Natural killer cell (primary cell): ENCODE data around the gene KPNA3. TPM values are rescaled to one million over a fixed set of nuclear protein-coding genes. Genes with fewer than 3 reads are reported as not detected.
A peak's percentile ranks its signal among the peaks of the same experiment; 100 is the strongest.

ENCODE experiments used
- ATAC-seq, 3 donors: fragments of 150-1000 bp in 2 of 3; fragments of 200-7000 bp in 1 of 3; cut with Tn5 transposase; 1 replicate in 1 of 3; 2 replicates in 2 of 3; pipeline ENCODE4 v1.10.0; 2021; ENCODE audit warnings: mild to moderate bottlenecking in 2 of 3, moderate library complexity in 2 of 3
- DNase-seq, 2 donors: peaks; one replicate each; pipeline versions ENCODE4 v3.0.0 to v3.0.0-alpha.2; 2013 to 2021; ENCODE audit warnings: mixed read lengths in 1 of 2
- H3K27ac ChIP-seq: one replicate; pipeline ENCODE4 v1.5.1; 2013; ENCODE audit warnings: mild to moderate bottlenecking, low read length
- H3K27me3 ChIP-seq: one replicate; pipeline ENCODE4 v1.6.1; 2013; ENCODE audit warnings: low read length; ENCODE audit not compliant: control insufficient read depth, insufficient read depth
- H3K36me3 ChIP-seq: one replicate; pipeline ENCODE4 v1.6.1; 2013; ENCODE audit warnings: low read length; ENCODE audit not compliant: control insufficient read depth, insufficient read depth
- H3K4me1 ChIP-seq: one replicate; pipeline ENCODE4 v1.6.1; 2013; ENCODE audit warnings: low read length; ENCODE audit not compliant: control insufficient read depth, insufficient read depth
- H3K4me3 ChIP-seq: one replicate; pipeline ENCODE4 v1.5.1; 2013; ENCODE audit warnings: low read length
- H3K9me3 ChIP-seq: one replicate; pipeline ENCODE4 v1.6.1; 2013; ENCODE audit warnings: low read length; ENCODE audit not compliant: control insufficient read depth, insufficient read depth
- H3K27ac Mint-ChIP-seq, 2 donors: one replicate each; pipeline ENCODE4 v1.8.0; 2022; ENCODE audit warnings: mild to moderate bottlenecking in 2 of 2, mixed read lengths in 2 of 2, moderate library complexity in 1 of 2
- H3K27me3 Mint-ChIP-seq, 2 donors: one replicate each; pipeline ENCODE4 v1.8.0; 2022; ENCODE audit warnings: low read depth in 2 of 2, mixed read lengths in 2 of 2
- H3K36me3 Mint-ChIP-seq: one replicate; pipeline ENCODE4 v1.8.0; 2022; ENCODE audit warnings: mixed read lengths
- H3K4me1 Mint-ChIP-seq, 2 donors: one replicate each; pipeline ENCODE4 v1.8.0; 2022; ENCODE audit warnings: mixed read lengths in 2 of 2
- H3K4me3 Mint-ChIP-seq: one replicate; pipeline ENCODE4 v1.8.0; 2022; ENCODE audit warnings: mild to moderate bottlenecking, moderate library complexity, mixed read lengths
- H3K9me3 Mint-ChIP-seq, 2 donors: one replicate each; pipeline ENCODE4 v1.8.0; 2022; ENCODE audit warnings: mixed read lengths in 2 of 2
- CTCF ChIP-seq: fragments of 200-600 bp; IDR thresholded peaks from one replicate; pipeline ENCODE4 v1.8.0; 2022; ENCODE audit warnings: antibody characterized with exemption
- WGBS: methylation state at CpG from one replicate; pipeline ENCODE4 v1.1.7; 2013; ENCODE audit warnings: missing lambda C conversion rate; ENCODE audit not compliant: insufficient coverage; 5-methylcytosine and 5-hydroxymethylcytosine counted together
- intact Hi-C: fragments of 100-400 bp; cut with micrococcal nuclease; formaldehyde crosslinking; loops from one replicate; pipeline ENCODE4 v1.14.2; 2022
- total RNA-seq, 4 donors: library from RNA; stranded (reverse); fragments of 120-200 nt in 1 of 4; gene quantifications; one replicate each; pipeline versions ENCODE4 v1.2.3 to v1.2.4, GENCODE V29; 2013 to 2022

KPNA3 gene
- total RNA-seq, 3 donors from 2014 or later (not counting 1 experiment from before 2014, with no cell fraction given), result 27.8 to 35.5 (median 29.8) TPM

- H3K27ac Mint-ChIP-seq, result no peak overlapping the region
- H3K4me3 ChIP-seq, result no peak overlapping the region
- no peaks in the 10 kb centered on the region for H3K9me3 ChIP-seq
- no peaks in the 10 kb centered on the region for H3K4me1 ChIP-seq
- 96% methylated on average over 3 of the region's 5 CpGs for WGBS
- peaks cover 20 to 26% of the 10 kb centered on the region in 2 donors for H3K4me1 Mint-ChIP-seq
- H3K36me3 ChIP-seq, result peaks cover 19% of the 10 kb centered on the region
- no peak overlapping the region for H3K27ac ChIP-seq
- H3K36me3 Mint-ChIP-seq, result peaks cover 7% of the 10 kb centered on the region
- TF ChIP-seq CTCF, result no peak
- DNase-seq, result no peak
- no peak overlapping the region for H3K4me3 Mint-ChIP-seq
- no peaks in the 10 kb centered on the region for H3K9me3 Mint-ChIP-seq
- ATAC-seq, result no peak
- H3K27me3 Mint-ChIP-seq, result no peaks in the 10 kb centered on the region
- no peaks in the 10 kb centered on the region for H3K27me3 ChIP-seq
- intact Hi-C loops, result no loop called here
Measured at GRCh38 chr13:49746111-49746510, 46.4 kb downstream of the KPNA3 start.

DNA sequence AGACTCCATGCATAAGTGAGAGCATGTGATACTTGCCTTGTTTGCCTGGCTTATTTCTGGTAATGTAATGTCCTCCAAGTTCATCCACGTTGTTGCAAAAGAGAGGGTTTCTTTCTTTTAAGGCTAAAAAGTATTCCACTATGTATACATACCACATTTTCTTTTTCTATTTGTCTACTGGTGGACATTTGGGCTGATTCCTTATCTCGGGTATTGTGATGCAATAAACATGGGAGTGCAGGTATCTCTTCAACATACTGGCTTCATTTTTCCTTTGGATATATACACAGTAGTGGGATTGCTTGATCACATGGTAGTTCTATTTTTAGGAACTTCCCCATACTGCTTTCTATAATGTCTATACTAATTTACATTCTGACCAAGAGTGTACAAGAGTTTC is 51.6 kb downstream of the KPNA3 start:
- Mint-ChIP-seq H3K4me3 (no peak overlapping the region), H3K27me3 (no peaks in the 10 kb centered on the region), H3K36me3 (peaks cover 7% of the 10 kb centered on the region), H3K9me3 (no peaks in the 10 kb centered on the region), H3K27ac (peak overlapping the region in 1 of 2 donors; percentile 20), H3K4me1 (no peaks in the 10 kb centered on the region)
- H3K9me3 ChIP-seq, result no peaks in the 10 kb centered on the region
- intact Hi-C loops, result no loop called here
- WGBS, result no CpG with 5 or more reads among the region's 2 CpGs
- no peaks in the 10 kb centered on the region for H3K4me1 ChIP-seq
- peaks cover 22% of the 10 kb centered on the region for H3K36me3 ChIP-seq
- DNase-seq, result no peak
- no peak overlapping the region for H3K27ac ChIP-seq
- no peaks in the 10 kb centered on the region for H3K27me3 ChIP-seq
- H3K4me3 ChIP-seq, result no peak overlapping the region
- ATAC-seq, result no peak
- no peak for TF ChIP-seq CTCF

GRCh38 chr13:49739498-49740187 is 52.8 kb downstream of the KPNA3 start:
- Histone ChIP-seq H3K27me3 (no peaks in the 10 kb centered on the region), H3K4me1 (no peaks in the 10 kb centered on the region), H3K4me3 (no peak overlapping the region), H3K9me3 (no peaks in the 10 kb centered on the region), H3K36me3 (peaks cover 17% of the 10 kb centered on the region), H3K27ac (no peak overlapping the region)
- H3K9me3 Mint-ChIP-seq, result no peaks in the 10 kb centered on the region
- intact Hi-C loops, result no loop called here
- H3K36me3 Mint-ChIP-seq, result peaks cover 7% of the 10 kb centered on the region
- ATAC-seq (no peak), DNase-seq (no peak)
- no peak overlapping the region for H3K27ac Mint-ChIP-seq
- 100% methylated on average over 4 of the region's 5 CpGs for WGBS
- no peak for TF ChIP-seq CTCF
- H3K27me3 Mint-ChIP-seq, result no peaks in the 10 kb centered on the region
- no peak overlapping the region for H3K4me3 Mint-ChIP-seq
- no peaks in the 10 kb centered on the region for H3K4me1 Mint-ChIP-seq
